GM12878 (cell line): ENCODE measurements around the gene DIP2C.

Experiments used
- CREM ChIP-seq: IDR thresholded peaks from 2 replicates; pipeline ENCODE4 v1.6.1; 2014; ENCODE audit warnings: antibody characterized with exemption, low read depth
- ETV6 ChIP-seq, 2 experiments: fragments of 450-650 bp in 1 of 2; IDR thresholded peaks in 1 of 2; conservative IDR thresholded peaks in 1 of 2; 2 replicates each; pipeline ENCODE4 v1.6.1; 2014; ENCODE audit warnings: antibody characterized with exemption in 1 of 2, borderline replicate concordance in 1 of 2, low read depth in 1 of 2, mild to moderate bottlenecking in 1 of 2, moderate library complexity in 1 of 2
- EZH2 ChIP-seq: IDR thresholded peaks from 2 replicates; pipeline ENCODE4 v1.6.1; 2012; ENCODE audit warnings: low read depth, mild to moderate bottlenecking, control low read depth, inconsistent platforms, low read length, borderline replicate concordance; ENCODE audit not compliant: control insufficient read depth
- MAX ChIP-seq: IDR thresholded peaks from 2 replicates; pipeline ENCODE4 v1.6.1; 2012; ENCODE audit warnings: low read depth, low read length, improper control_type of control experiment
- NFXL1 ChIP-seq: fragments of 450-650 bp; IDR thresholded peaks from 2 replicates; pipeline ENCODE4 v1.6.1; 2017; ENCODE audit warnings: antibody characterized with exemption, mild to moderate bottlenecking, borderline replicate concordance
- NR2C1 ChIP-seq: fragments of 450-650 bp; IDR thresholded peaks from 2 replicates; pipeline ENCODE4 v1.6.1; 2017; ENCODE audit warnings: antibody characterized with exemption, mild to moderate bottlenecking, moderate library complexity
- NRF1 ChIP-seq: conservative IDR thresholded peaks from 2 replicates; pipeline ENCODE4 v1.6.1; 2011; ENCODE audit warnings: mild to moderate bottlenecking, low read depth, low read length, improper control_type of control experiment
- POLR2A ChIP-seq: IDR thresholded peaks from 2 replicates; pipeline ENCODE4 v1.6.1; 2011; ENCODE audit warnings: low read depth, mild to moderate bottlenecking, low read length
- POLR2AphosphoS5 ChIP-seq: IDR thresholded peaks from 2 replicates; pipeline ENCODE4 v1.6.1; 2011; ENCODE audit warnings: mild to moderate bottlenecking, low read length, inconsistent platforms
- RAD21 ChIP-seq: IDR thresholded peaks from 2 replicates; pipeline ENCODE4 v1.6.1; 2011; ENCODE audit warnings: mild to moderate bottlenecking, low read depth, low read length, moderate library complexity; ENCODE audit not compliant: insufficient read depth
- STAT3 ChIP-seq: IDR thresholded peaks from 2 replicates; pipeline ENCODE4 v1.6.1; 2011; ENCODE audit warnings: low read depth, low read length, improper control_type of control experiment
- YY1 ChIP-seq: IDR thresholded peaks from 2 replicates; pipeline ENCODE4 v1.6.1; 2011; ENCODE audit warnings: low read depth, mild to moderate bottlenecking, low read length
- ZNF592 ChIP-seq: fragments of 450-650 bp; IDR thresholded peaks from 2 replicates; pipeline ENCODE4 v1.6.1; 2017; ENCODE audit warnings: mild to moderate bottlenecking, moderate library complexity
- TF ChIP-seq, protein P1 (sequence below), 3 experiments: IDR thresholded peaks in 2 of 3; conservative IDR thresholded peaks in 1 of 3; 2 replicates each; pipeline ENCODE4 v1.5.1; 2011; ENCODE audit warnings: low read depth in 3 of 3, low read length in 3 of 3, mild to moderate bottlenecking in 3 of 3, control low read depth in 2 of 3, moderate library complexity in 2 of 3, inconsistent platforms in 1 of 3, mixed read lengths in 1 of 3; ENCODE audit not compliant: control insufficient read depth in 2 of 3, insufficient read depth in 1 of 3; ENCODE audit errors: extremely low read depth in 1 of 3

DNA sequence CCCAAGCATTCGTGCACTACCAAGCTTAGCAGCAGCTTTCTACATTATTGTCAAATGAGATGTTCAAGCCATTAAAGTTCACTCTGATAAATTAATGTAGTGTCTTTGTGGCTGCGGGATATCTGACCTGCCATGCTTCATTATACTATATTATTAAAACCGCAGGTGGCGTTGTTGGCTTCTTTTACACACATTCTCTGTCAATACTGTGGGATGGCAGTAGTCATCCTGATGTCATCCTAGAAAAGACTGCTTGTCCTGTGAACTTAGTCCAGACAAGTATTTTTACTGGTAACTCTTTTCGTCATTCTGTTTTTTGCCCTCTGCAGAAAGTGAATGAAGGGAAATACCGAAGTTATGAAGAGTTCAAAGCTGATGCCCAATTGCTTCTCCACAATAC lies 450.4 kb downstream of the DIP2C start:
- no peak for TF ChIP-seq NFXL1
- TF ChIP-seq, protein P1, sequence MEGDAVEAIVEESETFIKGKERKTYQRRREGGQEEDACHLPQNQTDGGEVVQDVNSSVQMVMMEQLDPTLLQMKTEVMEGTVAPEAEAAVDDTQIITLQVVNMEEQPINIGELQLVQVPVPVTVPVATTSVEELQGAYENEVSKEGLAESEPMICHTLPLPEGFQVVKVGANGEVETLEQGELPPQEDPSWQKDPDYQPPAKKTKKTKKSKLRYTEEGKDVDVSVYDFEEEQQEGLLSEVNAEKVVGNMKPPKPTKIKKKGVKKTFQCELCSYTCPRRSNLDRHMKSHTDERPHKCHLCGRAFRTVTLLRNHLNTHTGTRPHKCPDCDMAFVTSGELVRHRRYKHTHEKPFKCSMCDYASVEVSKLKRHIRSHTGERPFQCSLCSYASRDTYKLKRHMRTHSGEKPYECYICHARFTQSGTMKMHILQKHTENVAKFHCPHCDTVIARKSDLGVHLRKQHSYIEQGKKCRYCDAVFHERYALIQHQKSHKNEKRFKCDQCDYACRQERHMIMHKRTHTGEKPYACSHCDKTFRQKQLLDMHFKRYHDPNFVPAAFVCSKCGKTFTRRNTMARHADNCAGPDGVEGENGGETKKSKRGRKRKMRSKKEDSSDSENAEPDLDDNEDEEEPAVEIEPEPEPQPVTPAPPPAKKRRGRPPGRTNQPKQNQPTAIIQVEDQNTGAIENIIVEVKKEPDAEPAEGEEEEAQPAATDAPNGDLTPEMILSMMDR (IDR thresholded peaks at IDR 0.05 in 2 of 3, conservative IDR thresholded peaks at IDR 0.05 in 1 of 3; ENCODE audit: control insufficient read depth in 2 of 3, extremely low read depth in 1 of 3, insufficient read depth in 1 of 3, low read depth in 3 of 3, low read length in 3 of 3) = no peak
- TF ChIP-seq ZNF592 = no peak
- no peak for TF ChIP-seq RAD21
- no peak for TF ChIP-seq POLR2A
- TF ChIP-seq ETV6 (conservative IDR thresholded peaks at IDR 0.05 in 1 of 2, IDR thresholded peaks at IDR 0.05 in 1 of 2; ENCODE audit: borderline replicate concordance in 1 of 2, low read depth in 1 of 2) = no peak
- TF ChIP-seq STAT3 = no peak
- TF ChIP-seq YY1 = no peak
- TF ChIP-seq MAX = no peak
- no peak for TF ChIP-seq CREM
- TF ChIP-seq NR2C1 = no peak
- no peak for TF ChIP-seq NRF1
- TF ChIP-seq EZH2 = no peak
- TF ChIP-seq POLR2AphosphoS5 = no peak
